HEK293 (cell line): ENCODE measurements around the gene TRIM6.

ENCODE experiments used
- CTCF ChIA-PET: fragments of 350-600 bp; formaldehyde crosslinking; extraction: SDS; loops from one replicate; lab custom pipeline; 2021; ENCODE audit warnings: antibody characterized with exemption; lab: Yijun Ruan, JAX
- POLR2A ChIA-PET: fragments of 300-600 bp; formaldehyde crosslinking; extraction: SDS; loops from one replicate; lab custom pipeline; 2020; ENCODE audit warnings: antibody characterized with exemption, inconsistent platforms; lab: Yijun Ruan, JAX
- H3K27ac ChIP-seq: fragments of 200-500 bp; sonication (Bioruptor generic); 2 replicates; pipeline ENCODE4 v1.5.1; 2014; ENCODE audit warnings: low read depth, low read length, control low read depth, inconsistent platforms; ENCODE audit errors: extremely low read depth
- H3K36me3 ChIP-seq, 2 experiments: fragments of 200-500 bp in 1 of 2; sonication (Bioruptor generic) in 1 of 2; 1 replicate in 1 of 2; 2 replicates in 1 of 2; pipeline ENCODE4 v1.5.1; 2014 to 2017; ENCODE audit warnings: inconsistent platforms in 2 of 2, low read length in 2 of 2; ENCODE audit not compliant: control insufficient read depth in 2 of 2, insufficient read depth in 1 of 2
- H3K4me1 ChIP-seq: fragments of 200-500 bp; sonication (Bioruptor generic); 2 replicates; pipeline ENCODE4 v1.5.1; 2014; ENCODE audit warnings: mild to moderate bottlenecking, low read length, inconsistent platforms; ENCODE audit not compliant: control insufficient read depth, insufficient read depth
- H3K4me3 ChIP-seq: 2 replicates; pipeline ENCODE4 v1.5.1; 2011; ENCODE audit warnings: low read depth, mild to moderate bottlenecking, control low read depth, low read length, moderate library complexity
- H3K9me3 ChIP-seq: fragments of 200-500 bp; sonication (Bioruptor generic); 2 replicates; pipeline ENCODE4 v1.5.1; 2014; ENCODE audit warnings: low read depth, low read length, inconsistent platforms; ENCODE audit not compliant: control insufficient read depth, insufficient read depth
- GLI2 ChIP-seq: fragments of 450-650 bp; formaldehyde crosslinking; IDR thresholded peaks from 2 replicates; pipeline ENCODE4; 2017; ENCODE audit warnings: missing biosample characterization, missing genetic modification characterization, low read depth, borderline replicate concordance
- KLF7 ChIP-seq: fragments of 450-650 bp; formaldehyde crosslinking; IDR thresholded peaks from 2 replicates; pipeline ENCODE4 v1.5.1; 2016; ENCODE audit warnings: missing biosample characterization, missing genetic modification characterization, borderline replicate concordance
- KLF8 ChIP-seq: fragments of 450-650 bp; formaldehyde crosslinking; IDR thresholded peaks from 2 replicates; pipeline ENCODE4 v1.5.1; 2016; ENCODE audit warnings: missing biosample characterization, missing genetic modification characterization
- PRDM1 ChIP-seq: fragments of 450-650 bp; formaldehyde crosslinking; IDR thresholded peaks from 2 replicates; pipeline ENCODE4; 2016; ENCODE audit warnings: missing biosample characterization, missing genetic modification characterization
- RBAK ChIP-seq: fragments of 450-650 bp; formaldehyde crosslinking; IDR thresholded peaks from 2 replicates; pipeline ENCODE4 v1.5.1; 2016; ENCODE audit warnings: missing biosample characterization, missing genetic modification characterization
- REST ChIP-seq: fragments of 450-650 bp; formaldehyde crosslinking; IDR thresholded peaks from 2 replicates; pipeline ENCODE4 v1.5.1; 2016; ENCODE audit warnings: missing biosample characterization, missing genetic modification characterization
- TCF7L2 ChIP-seq: IDR thresholded peaks from 2 replicates; pipeline ENCODE4 v1.6.1; 2011; ENCODE audit warnings: low read depth, mild to moderate bottlenecking, inconsistent platforms, low read length, moderate library complexity, borderline replicate concordance
- ZBTB26 ChIP-seq: fragments of 450-650 bp; formaldehyde crosslinking; optimal IDR thresholded peaks from 2 replicates; pipeline ENCODE3; 2016; ENCODE audit warnings: missing biosample characterization, mild to moderate bottlenecking, missing genetic modification characterization
- ZFP69B ChIP-seq: fragments of 450-650 bp; formaldehyde crosslinking; IDR thresholded peaks from 2 replicates; pipeline ENCODE4 v1.5.1; 2016; ENCODE audit warnings: missing biosample characterization, missing genetic modification characterization
- ZNF132 ChIP-seq: fragments of 450-650 bp; formaldehyde crosslinking; IDR thresholded peaks from 2 replicates; pipeline ENCODE4 v1.5.1; 2017; ENCODE audit warnings: missing biosample characterization, missing genetic modification characterization, borderline replicate concordance
- ZNF146 ChIP-seq: fragments of 450-650 bp; formaldehyde crosslinking; IDR thresholded peaks from 2 replicates; pipeline ENCODE4 v1.5.1; 2016; ENCODE audit warnings: missing biosample characterization, missing genetic modification characterization
- ZNF19 ChIP-seq: fragments of 450-650 bp; formaldehyde crosslinking; IDR thresholded peaks from 2 replicates; pipeline ENCODE4; 2016; ENCODE audit warnings: missing biosample characterization, missing genetic modification characterization, low read depth
- ZNF202 ChIP-seq: fragments of 450-650 bp; formaldehyde crosslinking; IDR thresholded peaks from 2 replicates; pipeline ENCODE4 v1.5.1; 2016; ENCODE audit warnings: missing biosample characterization, missing genetic modification characterization, borderline replicate concordance
- ZNF354C ChIP-seq: fragments of 450-650 bp; formaldehyde crosslinking; IDR thresholded peaks from 2 replicates; pipeline ENCODE4 v1.5.1; 2016; ENCODE audit warnings: missing biosample characterization, missing genetic modification characterization, low read depth, borderline replicate concordance
- ZNF394 ChIP-seq: fragments of 450-650 bp; formaldehyde crosslinking; IDR thresholded peaks from 2 replicates; pipeline ENCODE4 v1.5.1; 2016; ENCODE audit warnings: missing biosample characterization, missing genetic modification characterization, mild to moderate bottlenecking, moderate library complexity, borderline replicate concordance
- ZNF426 ChIP-seq: fragments of 450-650 bp; formaldehyde crosslinking; IDR thresholded peaks from 2 replicates; pipeline ENCODE4 v1.5.1; 2017; ENCODE audit warnings: missing biosample characterization, missing genetic modification characterization, mild to moderate bottlenecking, inconsistent platforms, moderate library complexity
- ZNF548 ChIP-seq: fragments of 450-650 bp; formaldehyde crosslinking; IDR thresholded peaks from 2 replicates; pipeline ENCODE4 v1.5.1; 2016; ENCODE audit warnings: missing biosample characterization, missing genetic modification characterization
- ZNF580 ChIP-seq: fragments of 450-650 bp; formaldehyde crosslinking; IDR thresholded peaks from 2 replicates; pipeline ENCODE4 v1.5.1; 2016; ENCODE audit warnings: missing biosample characterization, missing genetic modification characterization
- ZNF600 ChIP-seq: fragments of 450-650 bp; formaldehyde crosslinking; IDR thresholded peaks from 2 replicates; pipeline ENCODE4 v1.5.1; 2016; ENCODE audit warnings: missing biosample characterization, missing genetic modification characterization
- ZNF677 ChIP-seq: fragments of 450-650 bp; IDR thresholded peaks from 2 replicates; pipeline ENCODE4 v1.5.0; 2018; ENCODE audit warnings: missing biosample characterization, mild to moderate bottlenecking, missing genetic modification characterization, moderate library complexity
- ZNF768 ChIP-seq: fragments of 450-650 bp; formaldehyde crosslinking; IDR thresholded peaks from 2 replicates; pipeline ENCODE4 v1.5.1; 2018; ENCODE audit warnings: missing biosample characterization, mild to moderate bottlenecking, missing genetic modification characterization
- ZXDB ChIP-seq: fragments of 450-650 bp; formaldehyde crosslinking; IDR thresholded peaks from 2 replicates; pipeline ENCODE4 v1.5.1; 2016; ENCODE audit warnings: missing biosample characterization, missing genetic modification characterization
- TF ChIP-seq, protein P1 (sequence below): IDR thresholded peaks from 2 replicates; pipeline ENCODE4 v1.6.1; 2011; ENCODE audit warnings: mild to moderate bottlenecking, low read depth, low read length, borderline replicate concordance

The TRIM6 gene

GRCh38 chr11:5591613-5592012 is 4.8 kb upstream of the TRIM6 start:
- Histone ChIP-seq H3K9me3 (no peaks in the 10 kb centered on the region), H3K36me3 (no peaks in the 10 kb centered on the region), H3K4me1 (no peaks in the 10 kb centered on the region), H3K4me3 (no peak overlapping the region), H3K27ac (no peak overlapping the region)
- TF ChIP-seq TCF7L2 (no peak), ZFP69B (tag by site-specific recombination) (no peak), ZNF768 (no peak), ZNF677 (tag by site-specific recombination) (no peak), ZBTB26 (tag by site-specific recombination) (no peak), ZNF19 (tag by site-specific recombination) (no peak), ZNF426 (tag by site-specific recombination) (no peak)
- TF ChIP-seq, protein P1, sequence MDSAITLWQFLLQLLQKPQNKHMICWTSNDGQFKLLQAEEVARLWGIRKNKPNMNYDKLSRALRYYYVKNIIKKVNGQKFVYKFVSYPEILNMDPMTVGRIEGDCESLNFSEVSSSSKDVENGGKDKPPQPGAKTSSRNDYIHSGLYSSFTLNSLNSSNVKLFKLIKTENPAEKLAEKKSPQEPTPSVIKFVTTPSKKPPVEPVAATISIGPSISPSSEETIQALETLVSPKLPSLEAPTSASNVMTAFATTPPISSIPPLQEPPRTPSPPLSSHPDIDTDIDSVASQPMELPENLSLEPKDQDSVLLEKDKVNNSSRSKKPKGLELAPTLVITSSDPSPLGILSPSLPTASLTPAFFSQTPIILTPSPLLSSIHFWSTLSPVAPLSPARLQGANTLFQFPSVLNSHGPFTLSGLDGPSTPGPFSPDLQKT, result no peak
- POLR2A ChIA-PET, result no interaction called here
- CTCF ChIA-PET, result interaction anchor here (0.6 kb wide), 1 partner anchor 115 kb away, joined by 6 read pairs; no protein-coding TSS in a partner anchor

DNA sequence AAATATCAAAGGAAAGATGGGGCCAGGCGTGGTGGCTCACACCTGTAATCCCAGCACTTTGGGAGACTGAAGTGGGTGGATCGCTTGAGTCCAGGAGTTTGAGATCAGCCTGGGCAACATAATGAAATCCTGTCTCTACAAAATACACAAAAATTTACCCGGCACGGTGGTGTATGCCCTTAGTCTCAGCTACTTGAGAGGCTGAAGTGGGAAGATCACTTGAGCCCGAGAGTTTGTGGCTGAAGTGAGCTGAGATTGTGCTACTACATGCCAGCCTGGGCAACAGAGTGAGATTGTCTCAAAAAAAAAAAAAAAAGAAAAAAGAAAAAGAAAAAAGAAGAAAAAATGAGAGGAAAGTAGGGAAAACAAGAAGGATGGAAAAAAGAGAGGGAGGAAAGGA is 3.8 kb upstream of the TRIM6 start:
- Histone ChIP-seq H3K9me3 (no peaks in the 10 kb centered on the region), H3K4me3 (no peak overlapping the region), H3K27ac (no peak overlapping the region)
- TF ChIP-seq ZNF354C (tag by site-specific recombination) (no peak), ZNF132 (tag by site-specific recombination) (no peak), ZNF580 (tag by site-specific recombination) (no peak), ZNF548 (tag by site-specific recombination) (no peak), ZNF600 (tag by site-specific recombination) (no peak), KLF8 (tag by site-specific recombination) (no peak), PRDM1 (no peak), REST (tag by site-specific recombination) (no peak), ZNF677 (tag by site-specific recombination) (no peak), ZNF202 (tag by site-specific recombination) (no peak), ZNF146 (tag by site-specific recombination) (no peak), TCF7L2 (no peak), ZNF394 (tag by site-specific recombination) (no peak), KLF7 (tag by site-specific recombination) (no peak), RBAK (tag by site-specific recombination) (no peak), GLI2 (tag by site-specific recombination) (no peak), ZXDB (no peak)
- TF ChIP-seq, all 188 proteins: peak for 0
- POLR2A ChIA-PET, result no interaction called here
- CTCF ChIA-PET, result no interaction called here
- no peaks in the 10 kb centered on the region for H3K36me3 ChIP-seq
- no peaks in the 10 kb centered on the region for H3K4me1 ChIP-seq
